ENCODE measurements around the gene MT2A. TPM values are rescaled to one million over a fixed set of nuclear protein-coding genes. Genes with fewer than 3 reads are reported as not detected.

MT2A gene
- total and polyA plus RNA-seq, 10 donors: 25.3 to 176 (median 60.5) TPM

- WGBS, 5 donors: 25 to 35% (median 30%) methylated on average over 12 to 14 of the region's 14 CpGs
Measured at GRCh38 chr16:56631832-56632155, 23.4 kb downstream of the MT2A start.

GRCh38 chr16:56632156-56632847 is 23.9 kb downstream of the MT2A start, which contains the start of gene MT1M:
Gene MT1M (plus strand): TSS chr16:56632659. CDS start chr16:56632732, 73 bp downstream.
- H3K4me1 ChIP-seq: peaks cover 9 to 55% (median 31%) of the 10 kb centered on the region in 6 donors
- H3K36me3 ChIP-seq: no peaks in the 10 kb centered on the region
- 1 to 8% (median 2%) methylated on average over 22 to 61 of the region's 61 CpGs for WGBS, 5 donors
- DNase-seq: no peak
- TF ChIP-seq POLR2AphosphoS5 (IDR thresholded peaks at IDR 0.05) (peak; percentile 29 to 89 (median 75)), CTCF (IDR thresholded peaks at IDR 0.05 in 8 of 11, conservative IDR thresholded peaks at IDR 0.05 in 3 of 11) (no peak)
- no peaks in the 10 kb centered on the region for H3K9me3 ChIP-seq
- intact Hi-C loops (cut with DNase I; ENCODE audit: low total_unique reads): no loop called here
- H3K27ac ChIP-seq: peak within 1 kb of the TSS in 7 of 8 donors; percentile 5 to 69 (median 57)
- H3K27me3 ChIP-seq (replicated peaks in 1 of 7): peaks cover 5 to 68% (median 51%) of the 10 kb centered on the region in 7 donors
- H3K4me3 ChIP-seq: peak within 1 kb of the TSS; percentile 30 to 65 (median 40)

More at GRCh38 chr16:56631832-56632155, 23.4 kb downstream of the MT2A start:
- H3K27ac ChIP-seq: peak overlapping the region in 5 of 8 donors; percentile 51 to 69 (median 63)
- H3K36me3 ChIP-seq: no peaks in the 10 kb centered on the region
- H3K4me3 ChIP-seq: peak overlapping the region; percentile 30 to 65 (median 40)
- TF ChIP-seq POLR2AphosphoS5 (IDR thresholded peaks at IDR 0.05) (no peak), CTCF (IDR thresholded peaks at IDR 0.05 in 8 of 11, conservative IDR thresholded peaks at IDR 0.05 in 3 of 11) (no peak), POLR2A (IDR thresholded peaks at IDR 0.05) (no peak)
- peaks cover 9 to 58% (median 31%) of the 10 kb centered on the region in 6 donors for H3K4me1 ChIP-seq
- H3K9me3 ChIP-seq: no peaks in the 10 kb centered on the region
- DNase-seq: no peak
- intact Hi-C loops (cut with DNase I; ENCODE audit: low total_unique reads): no loop called here
- peaks cover 5 to 68% (median 49%) of the 10 kb centered on the region in 7 donors for H3K27me3 ChIP-seq (replicated peaks in 1 of 7)

GRCh38 chr16:56632848-56633365 is 24.5 kb downstream of the MT2A start:
- H3K27me3 ChIP-seq (replicated peaks in 1 of 7): peaks cover 5 to 71% (median 57%) of the 10 kb centered on the region in 7 donors

More at GRCh38 chr16:56632848-56633365, 24.5 kb downstream of the MT2A start:
- WGBS, 5 donors: 26 to 36% (median 31%) methylated on average over 6 of the region's 6 CpGs
- intact Hi-C loops (cut with DNase I; ENCODE audit: low total_unique reads): no loop called here
- H3K27ac ChIP-seq: peak overlapping the region in 5 of 8 donors; percentile 51 to 69 (median 63)
- TF ChIP-seq POLR2A (IDR thresholded peaks at IDR 0.05) (no peak), POLR2AphosphoS5 (IDR thresholded peaks at IDR 0.05) (no peak), CTCF (IDR thresholded peaks at IDR 0.05 in 8 of 11, conservative IDR thresholded peaks at IDR 0.05 in 3 of 11) (no peak)
- no peak for DNase-seq
- H3K36me3 ChIP-seq: no peaks in the 10 kb centered on the region
- H3K4me1 ChIP-seq: peaks cover 9 to 57% (median 33%) of the 10 kb centered on the region in 6 donors
- no peaks in the 10 kb centered on the region for H3K9me3 ChIP-seq
- H3K4me3 ChIP-seq: peak overlapping the region in 6 of 8 donors; percentile 33 to 65 (median 44)
